ENCODE measurements around the gene TLX1. TPM values are rescaled to one million over a fixed set of nuclear protein-coding genes. Genes with fewer than 3 reads are reported as not detected.

Gene TLX1
- total RNA-seq, 1 donor from 2014 or later = not detected

DNA sequence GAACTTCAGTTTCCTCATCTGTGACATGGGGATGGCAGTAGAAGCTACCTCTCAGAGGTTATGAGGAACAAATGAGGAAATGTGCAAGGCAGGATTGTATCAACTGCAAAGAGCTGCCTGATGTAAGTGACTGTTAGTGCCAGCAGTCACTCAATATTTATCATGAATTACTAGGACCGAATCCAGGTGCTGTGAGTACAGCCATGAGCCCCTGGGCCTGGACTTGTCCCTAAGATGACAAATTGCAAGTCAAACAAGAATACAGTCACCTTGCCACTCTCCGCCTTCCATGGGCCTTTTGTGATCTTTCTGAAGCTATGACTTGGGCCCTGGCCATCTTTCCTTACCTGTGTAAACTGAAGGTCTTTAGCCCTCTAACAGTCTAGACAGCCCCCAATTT, 27.7 kb upstream of the TLX1 start:
- DNase-seq = no peak

GRCh38 chr10:101106351-101106750, 24.7 kb upstream of the TLX1 start:
- Histone ChIP-seq H3K27ac (replicated peaks) (no peak overlapping the region), H3K4me3 (no peak overlapping the region), H3K4me1 (no peaks in the 10 kb centered on the region), H3K36me3 (no peaks in the 10 kb centered on the region), H3K9me3 (replicated peaks) (no peaks in the 10 kb centered on the region), H3K27me3 (ENCODE audit: low read depth) (peaks cover 94% of the 10 kb centered on the region)
- no peak for TF ChIP-seq CTCF (IDR thresholded peaks at IDR 0.05; ENCODE audit: borderline replicate concordance)
- DNase-seq = no peak
- intact Hi-C loops (cut with micrococcal nuclease) = no loop called here

More for the DNA sequence above, 27.7 kb upstream of the TLX1 start:
- H3K27me3 ChIP-seq (ENCODE audit: low read depth) = peaks cover 94% of the 10 kb centered on the region
- H3K4me1 ChIP-seq = no peaks in the 10 kb centered on the region
- no peak overlapping the region for H3K27ac ChIP-seq (replicated peaks)
- H3K4me3 ChIP-seq = no peak overlapping the region
- no peaks in the 10 kb centered on the region for H3K36me3 ChIP-seq
- intact Hi-C loops (cut with micrococcal nuclease) = no loop called here
- H3K9me3 ChIP-seq (replicated peaks) = no peaks in the 10 kb centered on the region
- no peak for TF ChIP-seq CTCF (IDR thresholded peaks at IDR 0.05; ENCODE audit: borderline replicate concordance)

GRCh38 chr10:101107771-101108170, 23.3 kb upstream of the TLX1 start:
- no peaks in the 10 kb centered on the region for H3K36me3 ChIP-seq
- H3K27me3 ChIP-seq (ENCODE audit: low read depth) = peaks cover 94% of the 10 kb centered on the region
- H3K9me3 ChIP-seq (replicated peaks) = no peaks in the 10 kb centered on the region

DNA sequence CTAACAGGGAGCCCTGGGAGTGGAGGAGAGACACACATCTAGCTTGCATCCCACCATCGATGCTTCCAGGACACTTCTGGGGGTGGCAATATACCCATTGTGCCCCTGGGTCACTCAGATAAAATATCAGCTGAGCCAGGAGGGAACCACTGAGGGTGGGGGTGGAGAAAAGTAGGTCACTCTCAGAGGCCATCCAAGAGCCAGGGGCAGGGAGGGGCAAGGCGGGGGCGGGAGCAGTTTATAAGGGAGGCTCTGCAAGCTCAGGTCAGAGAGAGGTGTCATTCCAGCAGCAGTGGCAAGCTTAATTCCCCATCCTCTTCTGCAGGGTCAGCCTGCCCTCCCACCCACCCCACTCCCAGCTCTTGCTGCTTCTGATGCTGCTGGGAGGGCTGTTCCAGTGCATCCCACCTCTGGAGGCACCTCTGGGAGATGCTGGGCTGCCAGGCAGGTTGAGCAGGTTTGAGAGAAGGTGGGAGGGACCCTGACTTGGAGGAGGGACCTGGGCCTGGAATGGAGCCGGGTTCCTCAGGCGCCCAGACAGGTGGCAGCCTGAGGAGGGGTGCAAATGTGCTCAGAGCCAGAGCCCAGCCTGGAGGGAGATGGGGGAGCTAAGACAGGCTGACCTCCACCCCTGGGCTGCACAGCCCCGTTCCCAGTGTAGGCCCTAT, 20.1 kb upstream of the TLX1 start:
- Histone ChIP-seq H3K27me3 (ENCODE audit: low read depth) (peaks cover 96% of the 10 kb centered on the region), H3K27ac (replicated peaks) (no peak overlapping the region), H3K36me3 (no peaks in the 10 kb centered on the region), H3K4me3 (no peak overlapping the region), H3K9me3 (replicated peaks) (no peaks in the 10 kb centered on the region), H3K4me1 (no peaks in the 10 kb centered on the region)
- no peak for TF ChIP-seq CTCF (IDR thresholded peaks at IDR 0.05; ENCODE audit: borderline replicate concordance)
- intact Hi-C loops (cut with micrococcal nuclease) = no loop called here
- no peak for DNase-seq

More at GRCh38 chr10:101107771-101108170, 23.3 kb upstream of the TLX1 start:
- Histone ChIP-seq H3K4me1 (no peaks in the 10 kb centered on the region), H3K4me3 (no peak overlapping the region), H3K27ac (replicated peaks) (no peak overlapping the region)
- no peak for DNase-seq
- intact Hi-C loops (cut with micrococcal nuclease) = no loop called here
- no peak for TF ChIP-seq CTCF (IDR thresholded peaks at IDR 0.05; ENCODE audit: borderline replicate concordance)

DNA sequence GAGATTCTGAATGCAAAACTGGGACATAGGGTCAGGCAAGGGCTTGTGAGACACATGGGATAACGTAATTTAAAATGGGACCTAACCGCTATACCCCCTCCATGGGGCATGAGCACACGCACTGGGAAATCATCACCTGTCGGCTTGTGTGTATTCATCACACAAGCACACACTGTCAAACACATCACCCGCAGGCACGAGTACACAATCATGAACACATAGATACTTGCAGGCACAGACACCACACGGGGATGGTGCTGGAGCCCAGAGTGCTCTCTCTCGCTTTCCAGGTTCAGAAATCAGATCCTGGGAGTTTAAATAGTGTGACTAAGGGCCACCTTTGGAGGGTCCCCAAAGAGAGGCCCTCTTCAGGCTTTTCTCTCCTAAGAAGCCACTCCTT, 19.6 kb upstream of the TLX1 start:
- DNase-seq = no peak
- no peak for TF ChIP-seq CTCF (IDR thresholded peaks at IDR 0.05; ENCODE audit: borderline replicate concordance)
- H3K4me1 ChIP-seq = no peaks in the 10 kb centered on the region
- H3K4me3 ChIP-seq = no peak overlapping the region
- H3K27ac ChIP-seq (replicated peaks) = no peak overlapping the region
- intact Hi-C loops (cut with micrococcal nuclease) = no loop called here
- no peaks in the 10 kb centered on the region for H3K9me3 ChIP-seq (replicated peaks)
- peaks cover 98% of the 10 kb centered on the region for H3K27me3 ChIP-seq (ENCODE audit: low read depth)
- H3K36me3 ChIP-seq = no peaks in the 10 kb centered on the region

Measured in left ventricle myocardium inferior (tissue), 1 donor.